Neuronal stem cell (in vitro differentiated cells): Measurements from ENCODE around the gene SAXO1.

Experiments
- DNase-seq: peaks from one replicate; pipeline ENCODE4 v3.0.0-alpha.2; 2013; ENCODE audit warnings: low spot score
- H2AFZ ChIP-seq: one replicate; pipeline ENCODE4 v1.6.1; 2013; ENCODE audit warnings: mild to moderate bottlenecking, low read length, inconsistent platforms
- H2AK5ac ChIP-seq: 2 replicates; pipeline ENCODE4 v1.6.1; 2013; ENCODE audit warnings: low read depth, mild to moderate bottlenecking, inconsistent platforms, low read length, moderate library complexity, mixed read lengths
- H2BK120ac ChIP-seq: 2 replicates; pipeline ENCODE4 v1.6.1; 2013; ENCODE audit warnings: low read depth, mild to moderate bottlenecking, inconsistent platforms, low read length, moderate library complexity, mixed read lengths
- H2BK12ac ChIP-seq: one replicate; pipeline ENCODE4 v1.6.1; 2013; ENCODE audit warnings: low read length, inconsistent platforms
- H2BK15ac ChIP-seq: 2 replicates; pipeline ENCODE4 v1.6.1; 2013; ENCODE audit warnings: mild to moderate bottlenecking, low read length, inconsistent platforms, mixed read lengths
- H2BK5ac ChIP-seq: one replicate; pipeline ENCODE4 v1.6.1; 2013; ENCODE audit warnings: inconsistent platforms, mild to moderate bottlenecking, low read length, moderate library complexity
- H3K14ac ChIP-seq: one replicate; pipeline ENCODE4 v1.6.1; 2013; ENCODE audit warnings: low read length, inconsistent platforms
- H3K18ac ChIP-seq: 2 replicates; pipeline ENCODE4 v1.6.1; 2013; ENCODE audit warnings: low read length, inconsistent platforms
- H3K23ac ChIP-seq: 2 replicates; pipeline ENCODE4 v1.6.1; 2013; ENCODE audit warnings: low read depth, mild to moderate bottlenecking, mixed read lengths, low read length, inconsistent platforms; ENCODE audit not compliant: poor library complexity
- H3K27ac ChIP-seq: replicated peaks from 3 replicates; pipeline ENCODE4 v1.5.1; 2013; ENCODE audit warnings: low read length, inconsistent platforms
- H3K27me3 ChIP-seq, 3 experiments: 2 replicates each; pipeline ENCODE4 v1.6.1; 2013; ENCODE audit warnings: low read length in 3 of 3, mild to moderate bottlenecking in 2 of 3, inconsistent platforms in 1 of 3, low read depth in 1 of 3, mixed read lengths in 1 of 3, moderate library complexity in 1 of 3; ENCODE audit not compliant: control insufficient read depth in 3 of 3, insufficient read depth in 3 of 3
- H3K36me3 ChIP-seq, 2 donors: replicated peaks in 1 of 2; 2 replicates each; pipeline ENCODE4 v1.6.1; 2013; ENCODE audit warnings: low read length in 2 of 2; ENCODE audit not compliant: control insufficient read depth in 2 of 2, insufficient read depth in 2 of 2
- H3K4ac ChIP-seq: 2 replicates; pipeline ENCODE4 v1.6.1; 2013; ENCODE audit warnings: inconsistent platforms, mild to moderate bottlenecking, low read length, moderate library complexity
- H3K4me1 ChIP-seq, 2 donors: 1 replicate in 1 of 2; 2 replicates in 1 of 2; pipeline ENCODE4 v1.6.1; 2013; ENCODE audit warnings: low read length in 2 of 2, low read depth in 1 of 2; ENCODE audit not compliant: control insufficient read depth in 2 of 2, insufficient read depth in 1 of 2
- H3K4me2 ChIP-seq: one replicate; pipeline ENCODE4 v1.6.1; 2013; ENCODE audit warnings: mild to moderate bottlenecking, low read length, inconsistent platforms; ENCODE audit not compliant: insufficient read depth, poor library complexity, severe bottlenecking
- H3K4me3 ChIP-seq, 2 donors: 2 replicates each; pipeline ENCODE4 v1.5.1; 2013; ENCODE audit warnings: low read length in 2 of 2, mild to moderate bottlenecking in 2 of 2, inconsistent platforms in 1 of 2, moderate library complexity in 1 of 2
- H3K79me1 ChIP-seq: one replicate; pipeline ENCODE4 v1.6.1; 2013; ENCODE audit warnings: low read depth, mild to moderate bottlenecking, inconsistent platforms, low read length, moderate library complexity
- H3K9ac ChIP-seq: one replicate; pipeline ENCODE4 v1.6.1; 2013; ENCODE audit warnings: mild to moderate bottlenecking, low read depth, low read length, inconsistent platforms; ENCODE audit not compliant: poor library complexity
- H3K9me3 ChIP-seq, 2 donors: replicated peaks in 1 of 2; 2 replicates each; pipeline versions ENCODE3 to v1.6.1; 2013; ENCODE audit warnings: low read length in 2 of 2, mild to moderate bottlenecking in 2 of 2, inconsistent platforms in 1 of 2, low read depth in 1 of 2, mixed read lengths in 1 of 2, moderate library complexity in 1 of 2; ENCODE audit not compliant: control insufficient read depth in 2 of 2, insufficient read depth in 1 of 2
- H4K8ac ChIP-seq: one replicate; pipeline ENCODE4 v1.6.1; 2013; ENCODE audit warnings: low read depth, mild to moderate bottlenecking, inconsistent platforms, low read length, moderate library complexity
- H4K91ac ChIP-seq: one replicate; pipeline ENCODE4 v1.6.1; 2013; ENCODE audit warnings: low read length, low read depth, mild to moderate bottlenecking, inconsistent platforms; ENCODE audit not compliant: poor library complexity
- WGBS, 2 donors: extraction: QIAGEN DNeasy Blood & Tissue Kit; methylation state at CpG; one replicate each; pipeline ENCODE4 v1.1.7; 2013; ENCODE audit warnings: missing lambda C conversion rate in 2 of 2, mixed read lengths in 1 of 2; ENCODE audit not compliant: insufficient read length in 2 of 2, insufficient replicate concordance in 1 of 2; ENCODE audit errors: extremely low coverage in 2 of 2; 5-methylcytosine and 5-hydroxymethylcytosine counted together

SAXO1 gene

DNA sequence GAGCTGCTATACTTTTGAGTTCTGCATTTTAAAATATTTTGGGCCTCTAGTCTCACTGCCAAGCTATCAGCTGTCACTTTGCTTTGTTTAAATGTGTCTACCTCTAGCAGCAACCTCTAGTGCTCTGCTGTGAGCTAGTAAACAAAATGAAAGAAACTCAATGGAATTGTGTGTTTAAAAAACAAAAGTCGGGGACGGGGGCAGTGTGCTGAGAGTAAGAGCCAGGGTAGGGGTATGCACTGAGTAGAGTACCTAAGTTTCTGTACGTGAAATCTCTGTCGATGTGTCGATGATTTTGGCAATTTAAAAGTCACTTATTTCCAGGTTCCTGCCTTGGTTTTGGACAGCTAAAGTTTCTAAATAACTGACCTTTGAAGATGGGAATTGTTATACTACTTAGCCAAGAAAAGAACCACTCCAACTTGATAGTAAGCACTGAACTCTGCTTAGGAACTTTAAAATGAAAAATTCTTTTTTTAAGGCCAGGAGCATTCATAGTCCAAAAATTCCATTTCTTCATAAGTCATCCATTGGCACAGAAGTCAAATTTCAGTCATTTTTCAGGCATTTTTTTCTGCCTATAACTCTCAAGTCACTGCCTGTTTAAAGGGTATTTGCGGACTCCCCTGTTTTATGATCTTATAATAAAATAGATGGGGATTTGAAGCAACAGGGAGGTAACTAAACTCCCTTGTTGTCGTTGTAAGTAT is 111.5 kb downstream of the SAXO1 start:
- no peak overlapping the region for H4K91ac ChIP-seq
- H3K4me3 ChIP-seq: no peak overlapping the region

DNA sequence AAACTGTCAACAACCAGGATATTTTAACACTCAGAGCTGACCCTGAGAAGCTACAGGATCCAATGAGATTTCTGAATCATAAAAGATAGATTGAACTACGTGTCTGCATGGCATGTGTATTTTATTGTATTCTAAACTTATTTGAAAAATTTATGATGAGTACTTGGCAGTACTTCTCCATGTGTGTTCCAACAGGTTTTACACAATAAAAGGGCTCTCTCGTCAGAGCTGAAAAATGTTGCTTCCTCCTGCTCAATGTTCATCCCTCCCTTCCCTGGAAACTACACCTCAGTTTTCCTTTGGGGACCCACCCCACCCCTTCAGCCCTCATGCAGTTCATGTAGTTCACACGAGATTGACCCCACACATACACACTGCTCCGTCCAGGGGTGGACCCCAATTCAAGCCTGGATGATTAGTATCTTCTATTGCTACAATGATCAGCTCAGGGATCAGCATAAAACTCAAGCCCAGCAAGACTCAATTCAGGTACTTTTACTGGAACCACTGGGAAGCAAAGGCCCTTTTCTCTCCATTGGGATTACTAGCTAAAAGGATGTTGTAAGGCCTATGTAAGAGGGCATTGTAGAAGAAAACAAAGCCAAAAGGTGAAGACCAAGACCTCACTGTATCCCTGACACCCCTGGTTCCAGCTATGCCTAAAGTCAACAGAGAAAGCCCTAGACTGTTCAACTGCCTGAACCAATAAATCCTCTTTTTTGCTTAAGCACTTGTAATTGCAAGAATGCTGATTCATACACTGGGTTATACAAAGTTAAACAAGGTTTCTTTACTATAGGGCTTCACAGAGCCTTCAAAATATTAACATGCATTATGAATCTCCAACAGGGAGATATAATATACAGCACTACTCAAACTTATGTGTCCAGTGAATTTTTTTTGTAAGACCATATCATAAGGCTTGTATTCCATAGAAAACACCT is 112.6 kb downstream of the SAXO1 start:
- H3K4ac ChIP-seq: no peak overlapping the region
- H3K36me3 ChIP-seq: no peaks in the 10 kb centered on the region
- H3K14ac ChIP-seq: no peak overlapping the region
- H2BK15ac ChIP-seq: no peak overlapping the region
- H2BK120ac ChIP-seq: no peak overlapping the region
- H3K23ac ChIP-seq: no peak overlapping the region
- H3K4me3 ChIP-seq: no peak overlapping the region
- no peak overlapping the region for H3K4me2 ChIP-seq
- peaks cover 0 to 7% of the 10 kb centered on the region in 2 donors for H3K4me1 ChIP-seq
- H3K79me1 ChIP-seq: no peaks in the 10 kb centered on the region
- no peak overlapping the region for H4K91ac ChIP-seq
- no peaks in the 10 kb centered on the region for H3K9me3 ChIP-seq
- H3K18ac ChIP-seq: no peak overlapping the region
- H2BK5ac ChIP-seq: no peak overlapping the region
- H2BK12ac ChIP-seq: no peak overlapping the region
- WGBS, 2 donors: no CpG with 5 or more reads among the region's 4 CpGs
- no peak for DNase-seq
- H3K9ac ChIP-seq: no peak overlapping the region
- no peak overlapping the region for H2AFZ ChIP-seq
- H4K8ac ChIP-seq: no peak overlapping the region
- H2AK5ac ChIP-seq: no peak overlapping the region
- no peak overlapping the region for H3K27ac ChIP-seq
- H3K27me3 ChIP-seq: no peaks in the 10 kb centered on the region

More for the DNA sequence above, 111.5 kb downstream of the SAXO1 start:
- H3K14ac ChIP-seq: no peak overlapping the region
- no peaks in the 10 kb centered on the region for H3K36me3 ChIP-seq
- no peaks in the 10 kb centered on the region for H3K9me3 ChIP-seq
- no peak overlapping the region for H2AK5ac ChIP-seq
- DNase-seq: no peak
- peaks cover 0 to 7% of the 10 kb centered on the region in 2 donors for H3K4me1 ChIP-seq
- H2BK120ac ChIP-seq: no peak overlapping the region
- no peaks in the 10 kb centered on the region for H3K79me1 ChIP-seq
- H2BK12ac ChIP-seq: no peak overlapping the region
- no CpG with 5 or more reads among the region's 7 CpGs for WGBS, 2 donors
- H3K27me3 ChIP-seq: no peaks in the 10 kb centered on the region
- H3K4me2 ChIP-seq: no peak overlapping the region
- no peak overlapping the region for H3K23ac ChIP-seq
- no peak overlapping the region for H2BK5ac ChIP-seq
- no peak overlapping the region for H2BK15ac ChIP-seq
- H3K27ac ChIP-seq: no peak overlapping the region
- no peak overlapping the region for H4K8ac ChIP-seq
- H3K18ac ChIP-seq: no peak overlapping the region
- H3K4ac ChIP-seq: no peak overlapping the region
- H3K9ac ChIP-seq: no peak overlapping the region
- no peak overlapping the region for H2AFZ ChIP-seq

DNA sequence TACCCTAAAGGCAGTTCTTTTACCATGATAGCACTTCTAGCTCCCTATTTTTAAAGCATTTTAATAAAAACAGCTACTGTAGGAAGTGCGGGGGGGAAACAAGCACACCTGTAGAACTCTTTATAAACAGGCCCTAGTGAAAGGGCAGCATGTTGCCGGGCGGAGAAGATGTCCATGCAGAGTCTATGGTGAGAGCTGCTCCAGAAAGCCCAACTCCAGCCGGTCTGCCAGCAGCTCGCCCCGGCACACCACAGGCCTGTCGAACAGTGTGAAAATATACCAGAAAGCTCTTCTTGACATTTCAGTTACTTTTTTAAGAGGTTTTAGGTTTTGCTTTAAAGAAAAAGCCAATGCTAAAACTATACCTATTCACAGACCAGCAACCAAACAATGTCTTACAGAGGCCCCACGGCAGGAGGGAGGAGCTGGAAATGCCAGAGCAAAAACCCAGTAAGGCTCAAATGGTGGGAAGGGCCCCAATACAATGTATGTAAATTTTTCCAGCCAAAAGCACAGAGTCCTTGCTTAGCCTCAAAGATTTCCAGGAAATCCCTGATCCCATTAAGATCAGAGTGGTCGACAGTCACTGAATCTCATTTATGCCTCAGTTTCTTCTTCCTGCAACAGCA is 121.2 kb downstream of the SAXO1 start:
- H3K23ac ChIP-seq: no peak overlapping the region
- H2AFZ ChIP-seq: no peak overlapping the region
- H3K27me3 ChIP-seq: no peaks in the 10 kb centered on the region
- H3K4ac ChIP-seq: no peak overlapping the region
- H2AK5ac ChIP-seq: no peak overlapping the region
- H3K4me1 ChIP-seq: peaks cover 0 to 14% of the 10 kb centered on the region in 2 donors
- H4K91ac ChIP-seq: no peak overlapping the region
- H3K18ac ChIP-seq: no peak overlapping the region
- no peak overlapping the region for H3K4me3 ChIP-seq
- no peak for DNase-seq
- no peak overlapping the region for H3K4me2 ChIP-seq
- no peak overlapping the region for H4K8ac ChIP-seq
- H2BK5ac ChIP-seq: no peak overlapping the region
- no peak overlapping the region for H3K14ac ChIP-seq
- no peak overlapping the region for H3K27ac ChIP-seq
- H3K36me3 ChIP-seq: no peaks in the 10 kb centered on the region
- no peaks in the 10 kb centered on the region for H3K79me1 ChIP-seq
- H2BK120ac ChIP-seq: no peak overlapping the region
- no CpG with 5 or more reads among the region's 9 CpGs for WGBS, 2 donors
- no peak overlapping the region for H2BK12ac ChIP-seq
- no peak overlapping the region for H2BK15ac ChIP-seq
- H3K9ac ChIP-seq: no peak overlapping the region
- no peaks in the 10 kb centered on the region for H3K9me3 ChIP-seq

DNA sequence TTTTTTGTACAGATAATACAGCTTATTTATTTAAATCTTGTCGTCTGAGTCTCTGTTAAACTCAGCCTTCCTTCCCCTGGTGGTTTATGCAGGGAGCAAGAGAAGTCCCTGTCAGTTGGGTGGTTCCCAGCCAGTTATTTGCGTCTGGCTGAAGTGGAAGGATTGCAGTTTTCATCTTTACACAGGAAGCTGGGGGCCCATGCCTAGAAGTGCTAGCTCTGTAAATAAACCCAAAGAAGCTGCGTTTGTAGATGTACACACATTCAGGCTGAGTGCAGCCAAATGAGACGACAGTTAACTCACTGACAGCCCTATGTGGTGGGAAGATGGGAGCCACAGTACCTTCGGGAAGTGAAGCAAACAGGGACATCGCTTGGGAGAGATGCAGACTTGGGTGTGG is 122.1 kb downstream of the SAXO1 start:
- Histone ChIP-seq H3K79me1 (no peaks in the 10 kb centered on the region), H2BK15ac (no peak overlapping the region), H3K18ac (no peak overlapping the region), H3K4me2 (no peak overlapping the region), H4K8ac (no peak overlapping the region), H2AK5ac (no peak overlapping the region), H3K4me3 (no peak overlapping the region), H2BK5ac (no peak overlapping the region), H3K36me3 (no peaks in the 10 kb centered on the region), H2BK120ac (no peak overlapping the region), H3K4me1 (peaks cover 0 to 14% of the 10 kb centered on the region in 2 donors), H3K27me3 (no peaks in the 10 kb centered on the region), H2AFZ (no peak overlapping the region), H3K23ac (no peak overlapping the region), H3K9ac (no peak overlapping the region), H2BK12ac (no peak overlapping the region), H3K9me3 (no peaks in the 10 kb centered on the region), H3K27ac (no peak overlapping the region), H4K91ac (no peak overlapping the region), H3K14ac (no peak overlapping the region), H3K4ac (no peak overlapping the region)
- WGBS, 2 donors: no CpG with 5 or more reads among the region's 6 CpGs
- DNase-seq: no peak
